H9 (cell line): ENCODE data around the gene KLHL18. TPM values are rescaled to one million over a fixed set of nuclear protein-coding genes. Genes with fewer than 3 reads are reported as not detected.
A peak's percentile ranks its signal among the peaks of the same experiment; 100 is the strongest.

Experiments used
- DNase-seq: peaks from one replicate; pipeline ENCODE4 v3.0.0-alpha.2; 2017
- H2AFZ ChIP-seq: one replicate; pipeline ENCODE4 v1.6.1; 2013; ENCODE audit warnings: mild to moderate bottlenecking, low read length, control low read depth, moderate library complexity
- H2AK5ac ChIP-seq: 2 replicates; pipeline ENCODE4 v1.6.1; 2013; ENCODE audit warnings: low read length, control low read depth, mixed read lengths; ENCODE audit not compliant: insufficient read length
- H2BK120ac ChIP-seq: one replicate; pipeline ENCODE4 v1.6.1; 2013; ENCODE audit warnings: low read depth, mild to moderate bottlenecking, low read length, control low read depth, inconsistent platforms; ENCODE audit not compliant: poor library complexity, severe bottlenecking
- H2BK12ac ChIP-seq: 2 replicates; pipeline ENCODE4 v1.6.1; 2013; ENCODE audit warnings: low read length, control low read depth, mixed read lengths, low read depth; ENCODE audit not compliant: insufficient read length
- H2BK15ac ChIP-seq: 2 replicates; pipeline ENCODE4 v1.6.1; 2013; ENCODE audit warnings: low read depth, low read length, control low read depth
- H2BK20ac ChIP-seq: one replicate; pipeline ENCODE4 v1.6.1; 2013; ENCODE audit warnings: low read depth, mild to moderate bottlenecking, low read length, control low read depth, inconsistent platforms; ENCODE audit not compliant: poor library complexity, severe bottlenecking
- H2BK5ac ChIP-seq: 2 replicates; pipeline ENCODE4 v1.6.1; 2013; ENCODE audit warnings: low read length, control low read depth, mixed read lengths; ENCODE audit not compliant: insufficient read length
- H3K14ac ChIP-seq: 2 replicates; pipeline ENCODE4 v1.6.1; 2013; ENCODE audit warnings: low read length, control low read depth; ENCODE audit not compliant: insufficient read depth
- H3K18ac ChIP-seq: 2 replicates; pipeline ENCODE4 v1.6.1; 2013; ENCODE audit warnings: low read depth, mild to moderate bottlenecking, mixed read lengths, low read length, control low read depth; ENCODE audit not compliant: insufficient read length
- H3K23ac ChIP-seq: 2 replicates; pipeline ENCODE4 v1.6.1; 2013; ENCODE audit warnings: low read length, control low read depth, mixed read lengths, low read depth; ENCODE audit not compliant: insufficient read length
- H3K23me2 ChIP-seq: 2 replicates; pipeline ENCODE4 v1.6.1; 2013; ENCODE audit warnings: low read depth, mild to moderate bottlenecking, mixed read lengths, low read length, control low read depth; ENCODE audit not compliant: insufficient read length, poor library complexity, severe bottlenecking
- H3K27ac ChIP-seq: 2 replicates; pipeline ENCODE4 v1.5.1; 2013; ENCODE audit warnings: low read length, control low read depth, mixed read lengths, low read depth; ENCODE audit not compliant: insufficient read length
- H3K27me3 ChIP-seq: 2 replicates; pipeline ENCODE4 v1.6.1; 2013; ENCODE audit warnings: low read length, control low read depth, inconsistent platforms; ENCODE audit not compliant: insufficient read depth
- H3K4ac ChIP-seq: 2 replicates; pipeline ENCODE4 v1.6.1; 2013; ENCODE audit warnings: low read depth, mild to moderate bottlenecking, control low read depth, inconsistent platforms, low read length, moderate library complexity
- H3K4me1 ChIP-seq: 2 replicates; pipeline ENCODE4 v1.6.1; 2013; ENCODE audit warnings: low read length, control low read depth, inconsistent platforms; ENCODE audit not compliant: insufficient read depth
- H3K4me2 ChIP-seq: 2 replicates; pipeline ENCODE4 v1.6.1; 2013; ENCODE audit warnings: low read length, control low read depth, mixed read lengths; ENCODE audit not compliant: insufficient read length, insufficient read depth
- H3K56ac ChIP-seq: 2 replicates; pipeline ENCODE4 v1.6.1; 2013; ENCODE audit warnings: low read depth, mild to moderate bottlenecking, mixed read lengths, low read length, control low read depth; ENCODE audit not compliant: insufficient read length
- H3K79me1 ChIP-seq: 2 replicates; pipeline ENCODE4 v1.6.1; 2013; ENCODE audit warnings: low read depth, mild to moderate bottlenecking, moderate library complexity, low read length, control low read depth, inconsistent platforms; ENCODE audit not compliant: insufficient read depth, poor library complexity, severe bottlenecking
- H3K79me2 ChIP-seq: 2 replicates; pipeline ENCODE4 v1.6.1; 2013; ENCODE audit warnings: low read length, control low read depth, inconsistent platforms; ENCODE audit not compliant: insufficient read depth
- H3K9ac ChIP-seq: 2 replicates; pipeline ENCODE4 v1.6.1; 2013; ENCODE audit warnings: low read length, control low read depth, mixed read lengths; ENCODE audit not compliant: insufficient read length; ENCODE audit errors: extremely low read depth
- H3K9me3 ChIP-seq: one replicate; pipeline ENCODE4 v1.6.1; 2013; ENCODE audit warnings: low read depth, low read length, inconsistent platforms; ENCODE audit not compliant: control insufficient read depth
- H3T11ph ChIP-seq: one replicate; pipeline ENCODE4 v1.6.1; 2013; ENCODE audit warnings: mild to moderate bottlenecking, low read length, control low read depth, inconsistent platforms
- H4K20me1 ChIP-seq: one replicate; pipeline ENCODE4 v1.6.1; 2013; ENCODE audit not compliant: control insufficient read depth, insufficient read length, insufficient read depth
- H4K5ac ChIP-seq: 2 replicates; pipeline ENCODE4 v1.6.1; 2013; ENCODE audit warnings: low read depth, mild to moderate bottlenecking, mixed read lengths, low read length, control low read depth; ENCODE audit not compliant: insufficient read length
- H4K8ac ChIP-seq: replicated peaks from 2 replicates; pipeline ENCODE4 v1.6.1; 2013; ENCODE audit warnings: low read length, control low read depth, mixed read lengths, low read depth; ENCODE audit not compliant: insufficient read length
- H4K91ac ChIP-seq: 2 replicates; pipeline ENCODE4 v1.6.1; 2013; ENCODE audit warnings: low read depth, mild to moderate bottlenecking, moderate library complexity, mixed read lengths, low read length, control low read depth; ENCODE audit not compliant: insufficient read length
- H3K27ac Mint-ChIP-seq, 3 experiments: 2 replicates in 2 of 3; 3 replicates in 1 of 3; pipeline ENCODE4 v1.8.0; 2020 to 2021; ENCODE audit warnings: mixed read lengths in 3 of 3, mild to moderate bottlenecking in 1 of 3, moderate library complexity in 1 of 3
- H3K27me3 Mint-ChIP-seq: 2 replicates; pipeline ENCODE4 v1.8.0; 2021; ENCODE audit warnings: low read depth, mild to moderate bottlenecking, moderate library complexity, mixed read lengths
- H3K36me3 Mint-ChIP-seq, 3 experiments: 2 replicates in 2 of 3; 3 replicates in 1 of 3; pipeline ENCODE4 v1.8.0; 2020 to 2021; ENCODE audit warnings: low read depth in 3 of 3, mixed read lengths in 3 of 3; ENCODE audit not compliant: insufficient read depth in 1 of 3
- H3K4me1 Mint-ChIP-seq, 2 experiments: 2 replicates each; pipeline ENCODE4 v1.8.0; 2020; ENCODE audit warnings: mixed read lengths in 2 of 2
- H3K4me3 Mint-ChIP-seq, 2 experiments: 2 replicates in 1 of 2; 3 replicates in 1 of 2; pipeline ENCODE4 v1.8.0; 2020 to 2021; ENCODE audit warnings: mild to moderate bottlenecking in 2 of 2, mixed read lengths in 2 of 2, moderate library complexity in 1 of 2
- H3K9me3 Mint-ChIP-seq, 2 experiments: 2 replicates in 1 of 2; 3 replicates in 1 of 2; pipeline ENCODE4 v1.8.0; 2020; ENCODE audit warnings: mild to moderate bottlenecking in 2 of 2, mixed read lengths in 2 of 2, moderate library complexity in 1 of 2
- CTCF ChIP-seq: fragments of 200-600 bp; sonication (generic); conservative IDR thresholded peaks from 3 replicates; pipeline ENCODE4 v1.8.0; 2021; ENCODE audit warnings: antibody characterized with exemption, mild to moderate bottlenecking
- WGBS: extraction: QIAGEN DNeasy Blood & Tissue Kit; methylation state at CpG from one replicate; pipeline ENCODE4 v1.1.7; 2013; ENCODE audit warnings: missing lambda C conversion rate, low lambda C conversion rate, mixed read lengths; ENCODE audit not compliant: insufficient read length; ENCODE audit errors: extremely low coverage; 5-methylcytosine and 5-hydroxymethylcytosine counted together
- total RNA-seq: library from RNA; stranded (reverse); gene quantifications from 2 replicates; pipeline ENCODE4 v1.2.1, GENCODE V29; 2021

KLHL18 gene
- total RNA-seq, 1 experiment from 2014 or later, result 55.3 TPM

DNA sequence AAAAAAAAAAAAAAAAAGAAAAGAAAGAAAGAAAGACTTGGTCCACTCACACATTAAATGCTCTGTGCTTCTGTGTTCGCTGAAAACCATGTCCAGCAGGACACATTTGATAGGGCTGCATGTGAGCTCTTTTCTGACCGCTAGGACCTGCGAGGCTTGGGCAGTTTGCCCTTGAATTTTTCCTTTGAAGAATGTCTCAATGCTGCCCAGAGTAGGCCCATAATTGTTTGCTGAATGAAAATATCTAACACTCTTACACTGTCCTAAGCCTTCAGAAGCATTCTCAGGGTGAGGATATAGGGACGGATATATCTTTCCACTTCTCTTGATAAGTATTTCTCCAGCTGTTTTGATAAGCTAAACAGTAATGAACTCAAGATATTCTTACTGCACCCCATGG, 6.2 kb upstream of the KLHL18 start:
- Mint-ChIP-seq H3K27ac (no peak overlapping the region), H3K9me3 (no peaks in the 10 kb centered on the region), H3K36me3 (no peaks in the 10 kb centered on the region), H3K4me1 (peaks cover 6 to 11% of the 10 kb centered on the region in 2 experiments), H3K27me3 (no peaks in the 10 kb centered on the region), H3K4me3 (no peak overlapping the region)
- H2BK15ac ChIP-seq, result no peak overlapping the region
- H3K9me3 ChIP-seq, result no peaks in the 10 kb centered on the region
- H3K27ac ChIP-seq, result no peak overlapping the region
- H3T11ph ChIP-seq, result no peak overlapping the region
- H2BK5ac ChIP-seq, result no peak overlapping the region
- H3K14ac ChIP-seq, result no peak overlapping the region
- H3K56ac ChIP-seq, result no peak overlapping the region
- H2AFZ ChIP-seq, result no peak overlapping the region
- H2BK20ac ChIP-seq, result peak overlapping the region; percentile 60
- WGBS, result no CpG with 5 or more reads among the region's 4 CpGs
- H4K5ac ChIP-seq, result no peak overlapping the region
- H3K23me2 ChIP-seq, result peaks cover 1% of the 10 kb centered on the region
- no peak overlapping the region for H2BK120ac ChIP-seq
- H3K4me1 ChIP-seq, result no peaks in the 10 kb centered on the region
- H3K9ac ChIP-seq, result no peak overlapping the region
- no peak overlapping the region for H2AK5ac ChIP-seq
- no peak overlapping the region for H3K23ac ChIP-seq
- H3K18ac ChIP-seq, result no peak overlapping the region
- H2BK12ac ChIP-seq, result no peak overlapping the region
- no peak overlapping the region for H3K4ac ChIP-seq
- no peak for DNase-seq
- H3K79me2 ChIP-seq, result no peaks in the 10 kb centered on the region
- no peak overlapping the region for H3K4me2 ChIP-seq
- H3K79me1 ChIP-seq, result no peaks in the 10 kb centered on the region
- H3K27me3 ChIP-seq, result no peaks in the 10 kb centered on the region
- no peak overlapping the region for H4K8ac ChIP-seq
- no peaks in the 10 kb centered on the region for H4K20me1 ChIP-seq
- no peak for TF ChIP-seq CTCF
- no peak overlapping the region for H4K91ac ChIP-seq
